GM21576 (cell line): ENCODE results near the gene C17orf113.

Experiments
- ATAC-seq: cut with Tn5 transposase; IDR thresholded peaks from one replicate; pipeline ENCODE4 v1.9.1; 2021; ENCODE audit warnings: mild to moderate bottlenecking, moderate library complexity; ENCODE audit not compliant: unreplicated experiment

Gene C17orf113

GRCh38 chr17:42050393-42051012, at the start of gene C17orf113:
C17orf113 (minus strand) TSS chr17:42050601; CDS start chr17:42043376, 7,225 bp downstream.
- no peak for ATAC-seq

- ATAC-seq = no peak
Observed at GRCh38 chr17:42098730-42099399, 48.5 kb upstream of the C17orf113 start.

- ATAC-seq = no peak
Observed at GRCh38 chr17:42097691-42098631, 47.6 kb upstream of the C17orf113 start, which contains the start of gene ZNF385C. ZNF385C (minus strand) TSS chr17:42098473; CDS start chr17:42063056, 35,417 bp downstream.

- no peak for ATAC-seq
Observed at GRCh38 chr17:42096360-42097111, 46.1 kb upstream of the C17orf113 start.

- no peak for ATAC-seq
Observed at GRCh38 chr17:42094375-42095069, 44.1 kb upstream of the C17orf113 start.

- ATAC-seq = no peak
Observed at GRCh38 chr17:42092939-42093338, 42.5 kb upstream of the C17orf113 start.

- ATAC-seq = no peak
Observed at GRCh38 chr17:42090964-42091790, 40.8 kb upstream of the C17orf113 start.

GRCh38 chr17:42088736-42089135, 38.3 kb upstream of the C17orf113 start:
- no peak for ATAC-seq

- no peak for ATAC-seq
Observed at GRCh38 chr17:42087736-42088705, 37.6 kb upstream of the C17orf113 start.

GRCh38 chr17:42087042-42087701, 36.8 kb upstream of the C17orf113 start:
- no peak for ATAC-seq

GRCh38 chr17:42081516-42082129, 31.2 kb upstream of the C17orf113 start:
- no peak for ATAC-seq

GRCh38 chr17:42079541-42079940, 29.1 kb upstream of the C17orf113 start:
- no peak for ATAC-seq

GRCh38 chr17:42078396-42079043, 28.1 kb upstream of the C17orf113 start:
- ATAC-seq = no peak

GRCh38 chr17:42077755-42078154, 27.4 kb upstream of the C17orf113 start:
- no peak for ATAC-seq

GRCh38 chr17:42076797-42077559, 26.6 kb upstream of the C17orf113 start:
- no peak for ATAC-seq

GRCh38 chr17:42075789-42076188, 25.4 kb upstream of the C17orf113 start:
- ATAC-seq = no peak
